GM12865 (cell line): ENCODE measurements around the gene ANKRD31.

Experiments used
- DNase-seq: peaks from one replicate; pipeline ENCODE4 v3.0.0; 2010; ENCODE audit warnings: low read depth
- H3K4me3 ChIP-seq: 2 replicates; pipeline ENCODE4 v1.5.1; 2011; ENCODE audit warnings: mild to moderate bottlenecking, low read depth, low read length, control low read depth
- CTCF ChIP-seq: IDR thresholded peaks from 2 replicates; pipeline ENCODE4 v1.5.1; 2011; ENCODE audit warnings: low read length, control low read depth, low read depth, inconsistent platforms; ENCODE audit not compliant: insufficient read depth; ENCODE audit errors: missing control alignments

Gene ANKRD31

GRCh38 chr5:75156585-75156984, 80.1 kb downstream of the ANKRD31 start:
- DNase-seq: no peak
- no peak for TF ChIP-seq CTCF
- no peak overlapping the region for H3K4me3 ChIP-seq

GRCh38 chr5:75152860-75153259, 83.8 kb downstream of the ANKRD31 start:
- TF ChIP-seq CTCF: no peak
- no peak overlapping the region for H3K4me3 ChIP-seq

GRCh38 chr5:75148051-75148450, 88.6 kb downstream of the ANKRD31 start:
- no peak for DNase-seq
- H3K4me3 ChIP-seq: no peak overlapping the region
- no peak for TF ChIP-seq CTCF

More at GRCh38 chr5:75152860-75153259, 83.8 kb downstream of the ANKRD31 start:
- no peak for DNase-seq

- no peak for DNase-seq
- no peak for TF ChIP-seq CTCF
Observed at GRCh38 chr5:75142566-75143136, 94.0 kb downstream of the ANKRD31 start.

GRCh38 chr5:75140277-75140676, 96.4 kb downstream of the ANKRD31 start:
- no peak for DNase-seq
- TF ChIP-seq CTCF: no peak
- no peak overlapping the region for H3K4me3 ChIP-seq

More at GRCh38 chr5:75142566-75143136, 94.0 kb downstream of the ANKRD31 start:
- no peak overlapping the region for H3K4me3 ChIP-seq

- DNase-seq: no peak
- no peak for TF ChIP-seq CTCF
- H3K4me3 ChIP-seq: no peak overlapping the region
Observed at GRCh38 chr5:75138689-75139088, 98.0 kb downstream of the ANKRD31 start.

- no peak for DNase-seq
- no peak for TF ChIP-seq CTCF
Observed at GRCh38 chr5:75130818-75131349, 105.8 kb downstream of the ANKRD31 start.

More at GRCh38 chr5:75130818-75131349, 105.8 kb downstream of the ANKRD31 start:
- no peak overlapping the region for H3K4me3 ChIP-seq
